Measurements from ENCODE around the gene ARHGDIG.

Gene ARHGDIG

DNA sequence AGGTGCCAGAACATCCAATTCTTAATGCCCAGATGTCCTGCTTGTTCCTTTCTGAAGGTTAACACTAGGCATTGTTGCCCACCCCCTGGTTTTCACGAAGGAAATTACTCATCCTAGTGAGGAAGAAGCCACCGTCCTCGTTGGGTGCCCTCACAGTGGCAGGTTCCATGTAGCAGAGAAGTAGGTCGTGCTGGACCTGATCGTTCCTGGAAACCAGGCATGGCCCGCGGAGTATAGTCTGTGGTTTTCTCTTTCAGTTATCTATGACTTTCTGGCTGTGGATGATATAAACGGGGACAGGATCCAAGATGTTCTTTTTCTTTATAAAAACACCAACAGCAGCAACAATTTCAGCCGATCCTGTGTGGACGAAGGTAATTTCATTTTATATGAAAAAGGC is 21.2 kb upstream of the ARHGDIG start:
- peaks cover 9% of the 10 kb centered on the region for H3K79me2 ChIP-seq
- H3K4me2 ChIP-seq (ENCODE audit: low read length) = no peak overlapping the region
- H3K27ac ChIP-seq = no peak overlapping the region
- H3K9me3 ChIP-seq (ENCODE audit: control insufficient read depth, low read length) = no peaks in the 10 kb centered on the region
- TF ChIP-seq, protein P1, sequence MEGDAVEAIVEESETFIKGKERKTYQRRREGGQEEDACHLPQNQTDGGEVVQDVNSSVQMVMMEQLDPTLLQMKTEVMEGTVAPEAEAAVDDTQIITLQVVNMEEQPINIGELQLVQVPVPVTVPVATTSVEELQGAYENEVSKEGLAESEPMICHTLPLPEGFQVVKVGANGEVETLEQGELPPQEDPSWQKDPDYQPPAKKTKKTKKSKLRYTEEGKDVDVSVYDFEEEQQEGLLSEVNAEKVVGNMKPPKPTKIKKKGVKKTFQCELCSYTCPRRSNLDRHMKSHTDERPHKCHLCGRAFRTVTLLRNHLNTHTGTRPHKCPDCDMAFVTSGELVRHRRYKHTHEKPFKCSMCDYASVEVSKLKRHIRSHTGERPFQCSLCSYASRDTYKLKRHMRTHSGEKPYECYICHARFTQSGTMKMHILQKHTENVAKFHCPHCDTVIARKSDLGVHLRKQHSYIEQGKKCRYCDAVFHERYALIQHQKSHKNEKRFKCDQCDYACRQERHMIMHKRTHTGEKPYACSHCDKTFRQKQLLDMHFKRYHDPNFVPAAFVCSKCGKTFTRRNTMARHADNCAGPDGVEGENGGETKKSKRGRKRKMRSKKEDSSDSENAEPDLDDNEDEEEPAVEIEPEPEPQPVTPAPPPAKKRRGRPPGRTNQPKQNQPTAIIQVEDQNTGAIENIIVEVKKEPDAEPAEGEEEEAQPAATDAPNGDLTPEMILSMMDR (IDR thresholded peaks at IDR 0.05) = no peak
- H3K36me3 ChIP-seq (ENCODE audit: control insufficient read depth, insufficient read depth, low read length) = no peaks in the 10 kb centered on the region
- no peaks in the 10 kb centered on the region for H3K4me1 ChIP-seq
- H3K9ac ChIP-seq = no peak overlapping the region
- no peak overlapping the region for H3K4me3 ChIP-seq (ENCODE audit: low read depth, low read length)
- no peak overlapping the region for H2AFZ ChIP-seq
- no peaks in the 10 kb centered on the region for H3K27me3 ChIP-seq (ENCODE audit: control insufficient read depth, insufficient read depth, low read length)

DNA sequence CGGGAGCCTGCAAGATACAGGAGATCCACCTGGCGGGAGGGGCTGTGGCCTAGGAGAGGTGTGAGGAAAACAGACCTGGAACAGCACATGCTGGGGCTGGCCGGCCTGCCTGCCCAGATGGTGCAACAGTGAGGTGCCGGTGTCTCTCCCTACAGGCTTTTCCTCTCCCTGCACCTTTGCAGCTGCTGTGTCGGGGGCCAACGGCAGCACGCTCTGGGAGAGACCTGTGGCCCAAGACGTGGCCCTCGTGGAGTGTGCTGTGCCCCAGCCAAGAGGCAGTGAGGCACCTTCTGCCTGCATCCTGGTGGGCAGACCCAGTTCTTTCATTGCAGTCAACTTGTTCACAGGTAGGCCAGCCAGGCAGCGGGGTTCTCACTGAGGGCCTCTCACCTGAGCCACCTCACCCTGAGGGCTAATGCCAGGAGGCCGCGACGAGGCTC is 20.6 kb upstream of the ARHGDIG start:
- Histone ChIP-seq H3K79me2 (peaks cover 9% of the 10 kb centered on the region), H3K9me3 (ENCODE audit: control insufficient read depth, low read length) (no peaks in the 10 kb centered on the region), H3K27me3 (ENCODE audit: control insufficient read depth, insufficient read depth, low read length) (no peaks in the 10 kb centered on the region), H3K4me3 (ENCODE audit: low read depth, low read length) (no peak overlapping the region), H3K27ac (no peak overlapping the region), H3K36me3 (ENCODE audit: control insufficient read depth, insufficient read depth, low read length) (no peaks in the 10 kb centered on the region), H3K9ac (no peak overlapping the region), H3K4me2 (ENCODE audit: low read length) (no peak overlapping the region), H3K4me1 (no peaks in the 10 kb centered on the region), H2AFZ (no peak overlapping the region)
- TF ChIP-seq, protein P1 (IDR thresholded peaks at IDR 0.05) = no peak

DNA sequence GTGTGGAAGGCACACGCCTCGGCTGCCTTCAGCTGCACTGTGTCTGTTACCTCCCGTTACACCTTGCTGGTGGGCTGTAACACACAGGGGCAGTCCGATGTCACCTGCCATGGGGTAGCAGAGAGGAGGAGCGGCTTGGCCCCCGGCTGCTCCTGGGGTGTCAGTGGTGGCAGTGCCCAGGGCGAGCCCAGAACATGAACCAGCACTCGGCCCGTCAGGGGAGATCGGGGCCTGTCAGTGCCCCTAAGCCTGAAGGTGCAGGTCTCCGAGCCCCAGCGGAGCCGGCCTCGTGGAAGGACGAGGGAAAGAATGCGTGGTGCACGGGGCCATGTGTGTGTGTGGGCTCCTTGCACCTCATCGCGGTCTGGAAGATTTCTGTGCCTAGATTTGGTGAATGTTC is 20.1 kb upstream of the ARHGDIG start:
- Histone ChIP-seq H3K9me3 (ENCODE audit: control insufficient read depth, low read length) (no peaks in the 10 kb centered on the region), H3K27me3 (ENCODE audit: control insufficient read depth, insufficient read depth, low read length) (no peaks in the 10 kb centered on the region), H2AFZ (no peak overlapping the region), H3K27ac (no peak overlapping the region), H3K36me3 (ENCODE audit: control insufficient read depth, insufficient read depth, low read length) (no peaks in the 10 kb centered on the region), H3K4me1 (no peaks in the 10 kb centered on the region), H3K4me2 (ENCODE audit: low read length) (no peak overlapping the region), H3K9ac (no peak overlapping the region), H3K4me3 (ENCODE audit: low read depth, low read length) (no peak overlapping the region), H3K79me2 (peaks cover 5% of the 10 kb centered on the region)
- TF ChIP-seq, protein P1 (IDR thresholded peaks at IDR 0.05) = no peak

DNA sequence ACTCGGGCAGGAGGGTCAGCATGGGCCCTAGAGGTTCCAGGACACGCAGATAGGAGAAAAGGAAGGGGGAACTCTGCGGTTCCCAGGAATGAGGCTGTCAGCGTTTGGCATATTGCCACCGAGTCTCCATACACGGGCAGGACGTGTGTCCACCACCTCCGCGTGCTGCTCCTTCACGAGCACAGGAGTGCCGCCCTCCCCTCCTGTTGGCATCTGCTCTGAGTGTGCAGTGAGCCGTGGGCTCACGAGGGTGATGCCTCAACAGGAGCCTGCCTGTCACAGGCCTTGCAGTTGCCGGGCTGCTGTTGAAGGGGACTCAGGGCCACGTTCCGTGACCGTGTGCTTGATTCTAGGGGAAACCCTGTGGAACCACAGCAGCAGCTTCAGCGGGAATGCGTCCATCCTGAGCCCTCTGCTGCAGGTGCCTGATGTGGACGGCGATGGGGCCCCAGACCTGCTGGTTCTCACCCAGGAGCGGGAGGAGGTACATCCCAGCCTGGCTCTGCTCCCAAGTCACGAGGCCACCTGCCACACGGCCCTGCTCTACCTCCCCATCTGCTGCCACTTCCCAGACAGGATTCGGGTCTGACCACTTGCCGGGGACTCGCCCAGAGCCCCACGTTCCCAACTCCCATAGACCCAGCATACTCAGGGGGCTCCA is 19.2 kb upstream of the ARHGDIG start:
- Histone ChIP-seq H3K4me1 (no peaks in the 10 kb centered on the region), H3K4me3 (ENCODE audit: low read depth, low read length) (no peak overlapping the region), H3K27ac (no peak overlapping the region), H3K9me3 (ENCODE audit: control insufficient read depth, low read length) (no peaks in the 10 kb centered on the region), H3K36me3 (ENCODE audit: control insufficient read depth, insufficient read depth, low read length) (no peaks in the 10 kb centered on the region), H3K9ac (no peak overlapping the region), H3K79me2 (peaks cover 3% of the 10 kb centered on the region), H3K4me2 (ENCODE audit: low read length) (no peak overlapping the region), H2AFZ (no peak overlapping the region), H3K27me3 (ENCODE audit: control insufficient read depth, insufficient read depth, low read length) (no peaks in the 10 kb centered on the region)
- TF ChIP-seq, protein P1 (IDR thresholded peaks at IDR 0.05) = no peak

DNA sequence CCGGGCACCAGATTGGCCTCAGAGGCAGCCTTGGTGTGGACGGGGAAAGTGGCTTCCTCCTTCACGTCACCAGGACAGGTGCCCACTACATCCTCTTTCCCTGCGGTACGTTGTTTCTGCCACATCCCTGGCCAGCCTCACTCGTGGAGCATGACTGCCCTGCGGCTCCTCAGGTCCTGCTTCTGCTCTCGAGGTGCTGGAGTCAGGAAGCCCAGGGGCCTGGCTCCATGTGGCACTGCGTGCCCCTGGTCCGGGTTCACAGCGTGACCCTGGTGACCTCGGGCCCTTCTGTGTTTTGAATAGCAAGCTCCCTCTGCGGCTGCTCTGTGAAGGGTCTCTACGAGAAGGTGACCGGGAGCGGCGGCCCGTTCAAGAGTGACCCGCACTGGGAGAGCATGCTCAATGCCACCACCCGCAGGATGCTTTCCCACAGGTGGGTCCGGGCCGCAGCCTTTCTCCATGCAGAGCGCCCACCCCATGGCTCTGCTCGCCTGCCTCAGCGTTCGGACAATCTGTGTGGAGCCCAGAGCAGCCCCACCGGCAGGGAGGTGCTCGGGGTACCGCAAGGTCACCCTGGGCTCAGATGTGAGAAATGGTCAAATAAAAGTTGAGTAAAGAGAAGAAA is 18.2 kb upstream of the ARHGDIG start:
- H3K9ac ChIP-seq = no peak overlapping the region
- no peaks in the 10 kb centered on the region for H3K9me3 ChIP-seq (ENCODE audit: control insufficient read depth, low read length)
- H3K4me2 ChIP-seq (ENCODE audit: low read length) = no peak overlapping the region
- no peak overlapping the region for H3K4me3 ChIP-seq (ENCODE audit: low read depth, low read length)
- H3K79me2 ChIP-seq = peaks cover 3% of the 10 kb centered on the region
- H2AFZ ChIP-seq = no peak overlapping the region
- no peaks in the 10 kb centered on the region for H3K36me3 ChIP-seq (ENCODE audit: control insufficient read depth, insufficient read depth, low read length)
- no peak overlapping the region for H3K27ac ChIP-seq
- H3K4me1 ChIP-seq = no peaks in the 10 kb centered on the region
- TF ChIP-seq, protein P1 (IDR thresholded peaks at IDR 0.05) = no peak
- H3K27me3 ChIP-seq (ENCODE audit: control insufficient read depth, insufficient read depth, low read length) = no peaks in the 10 kb centered on the region
